ENCODE results near the gene PCGF3. TPM values are rescaled to one million over a fixed set of nuclear protein-coding genes. Genes with fewer than 3 reads are reported as not detected.

The PCGF3 gene
- total RNA-seq, 5 donors from 2014 or later (not counting 1 experiment from before 2014, with no cell fraction given), result 47.0 to 76.9 (median 51.1) TPM

DNA sequence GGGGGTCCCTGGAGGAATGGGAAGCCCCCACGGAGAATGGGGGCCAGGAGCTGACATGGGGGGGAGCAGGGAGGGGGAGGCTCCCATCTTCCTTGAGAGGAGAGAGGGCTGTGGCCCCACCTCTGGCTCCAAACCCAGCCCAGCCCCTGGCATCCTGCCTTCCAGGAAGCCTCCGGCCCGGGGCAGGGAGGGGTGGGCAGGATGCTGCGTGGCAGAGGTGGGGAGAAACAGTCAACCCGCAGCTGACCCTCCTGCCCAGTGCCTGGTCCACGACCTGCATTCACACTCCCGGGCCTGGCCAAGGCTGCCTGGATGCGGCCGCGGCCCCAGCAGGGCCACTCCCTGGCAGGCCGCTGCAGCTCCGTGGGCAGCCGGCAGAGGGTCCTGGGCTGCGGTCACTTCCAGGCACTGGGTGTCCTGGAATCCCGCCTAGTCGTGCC, 81.2 kb downstream of the PCGF3 start:
- ATAC-seq (replicated peaks in 1 of 4), result no peak
- Histone ChIP-seq H3K27ac (ENCODE audit: low read length) (no peak overlapping the region), H3K36me3 (ENCODE audit: control insufficient read depth in 2 of 2, extremely low read depth in 1 of 2, insufficient read depth in 1 of 2, low read length in 1 of 2) (no peaks in the 10 kb centered on the region), H3K9me3 (no peaks in the 10 kb centered on the region), H3K27me3 (replicated peaks in 1 of 2; ENCODE audit: control insufficient read depth in 2 of 2, extremely low read depth in 1 of 2, insufficient read depth in 2 of 2, low read length in 1 of 2) (peaks cover 0 to 80% of the 10 kb centered on the region in 2 experiments), H3K4me1 (ENCODE audit: control insufficient read depth in 1 of 2, extremely low read depth in 1 of 2, insufficient read depth in 2 of 2, low read length in 2 of 2) (peaks cover 2 to 34% of the 10 kb centered on the region in 2 experiments), H3K4me3 (ENCODE audit: control insufficient read depth in 1 of 2, extremely low read depth in 1 of 2, low read length in 1 of 2) (no peak overlapping the region)
- DNase-seq, result no peak
- 37% methylated on average over 15 of the region's 16 CpGs for WGBS (ENCODE audit: insufficient coverage)
- peaks cover 16 to 20% (median 18%) of the 10 kb centered on the region in 3 donors for H3K4me1 Mint-ChIP-seq
- no peaks in the 10 kb centered on the region for H3K9me3 Mint-ChIP-seq
- H3K27ac Mint-ChIP-seq, result no peak overlapping the region
- peak overlapping the region in 1 of 3 donors; percentile 52 for H3K4me3 Mint-ChIP-seq
- H3K27me3 Mint-ChIP-seq, result peaks cover 20 to 28% of the 10 kb centered on the region in 2 donors
- ChIA-PET CTCF (no interaction called here), POLR2A (no interaction called here)
- H3K36me3 Mint-ChIP-seq, result no peaks in the 10 kb centered on the region

DNA sequence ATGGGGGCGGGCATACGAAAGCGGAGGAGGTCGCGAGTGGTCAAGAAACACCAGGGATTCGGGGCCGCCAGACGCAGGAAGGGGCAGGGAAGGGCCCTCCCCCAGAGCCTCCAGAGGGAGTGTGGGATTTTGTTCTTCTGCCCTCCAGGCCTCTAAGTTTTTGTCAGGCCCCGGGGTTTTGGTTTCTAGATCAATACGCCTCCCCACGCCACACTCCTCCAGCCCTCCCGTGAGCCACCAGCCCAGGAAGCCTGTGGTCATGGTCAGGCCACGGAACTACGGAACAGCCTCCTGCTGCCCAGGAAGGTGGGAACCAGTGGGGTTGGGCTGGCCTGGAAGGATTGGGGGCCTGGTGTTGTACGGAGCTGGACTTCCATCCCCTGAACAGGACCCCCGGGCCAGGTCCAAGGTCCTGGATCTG, 81.9 kb downstream of the PCGF3 start:
- peak overlapping the region; percentile 18 to 52 (median 26) for H3K4me3 Mint-ChIP-seq

DNA sequence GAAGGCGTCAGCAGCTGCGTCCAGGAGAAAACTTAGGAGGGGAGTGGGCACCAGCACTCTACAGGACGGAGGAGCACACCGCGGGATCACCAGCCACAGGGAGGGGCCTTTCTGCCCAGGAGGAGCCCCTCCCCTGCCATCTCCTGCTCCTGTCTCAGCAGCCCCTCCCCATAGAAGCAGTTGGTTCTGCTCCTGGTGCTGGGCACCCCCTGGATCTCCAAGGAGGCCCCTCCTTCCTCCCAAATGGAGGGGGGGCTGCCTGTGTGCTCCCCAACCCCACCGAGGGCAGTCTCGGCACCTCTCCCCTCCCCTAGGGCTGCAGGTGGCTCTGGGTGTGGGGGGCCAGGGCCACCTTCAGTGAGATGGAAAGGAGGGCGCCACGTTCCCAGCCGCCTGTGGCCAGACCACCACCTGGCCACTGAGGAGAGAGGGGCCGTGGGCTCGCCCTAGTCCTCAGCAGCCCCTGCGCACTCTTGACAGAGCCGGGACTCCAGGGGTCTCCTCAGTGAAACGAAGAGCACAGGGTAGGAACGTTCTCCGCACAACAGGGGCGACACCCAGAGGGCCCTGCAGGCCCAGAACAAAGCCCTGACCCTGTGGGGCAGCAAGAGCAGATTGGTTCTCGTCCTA, 82.5 kb downstream of the PCGF3 start:
- Mint-ChIP-seq H3K27ac (no peak overlapping the region), H3K9me3 (no peaks in the 10 kb centered on the region), H3K36me3 (no peaks in the 10 kb centered on the region), H3K27me3 (peaks cover 26 to 34% of the 10 kb centered on the region in 2 donors), H3K4me1 (peaks cover 18 to 19% (median 18%) of the 10 kb centered on the region in 3 donors), H3K4me3 (no peak overlapping the region)
- H3K9me3 ChIP-seq, result no peaks in the 10 kb centered on the region
- H3K4me3 ChIP-seq (ENCODE audit: control insufficient read depth in 1 of 2, extremely low read depth in 1 of 2, low read length in 1 of 2), result no peak overlapping the region
- ChIA-PET CTCF (no interaction called here), POLR2A (no interaction called here)
- H3K27me3 ChIP-seq (replicated peaks in 1 of 2; ENCODE audit: control insufficient read depth in 2 of 2, extremely low read depth in 1 of 2, insufficient read depth in 2 of 2, low read length in 1 of 2), result peaks cover 0 to 88% of the 10 kb centered on the region in 2 experiments
- H3K4me1 ChIP-seq (ENCODE audit: control insufficient read depth in 1 of 2, extremely low read depth in 1 of 2, insufficient read depth in 2 of 2, low read length in 2 of 2), result peaks cover 3 to 38% of the 10 kb centered on the region in 2 experiments
- DNase-seq, result no peak
- H3K27ac ChIP-seq (ENCODE audit: low read length), result no peak overlapping the region
- H3K36me3 ChIP-seq (ENCODE audit: control insufficient read depth in 2 of 2, extremely low read depth in 1 of 2, insufficient read depth in 1 of 2, low read length in 1 of 2), result no peaks in the 10 kb centered on the region
- 88% methylated on average over 14 of the region's 19 CpGs for whole genome bisulfite sequencing (ENCODE audit: insufficient coverage)
- ATAC-seq (replicated peaks in 1 of 4), result no peak

More for the DNA sequence above, 81.9 kb downstream of the PCGF3 start:
- ChIA-PET POLR2A (no interaction called here), CTCF (no interaction called here)
- H3K27me3 Mint-ChIP-seq, result peaks cover 20 to 28% of the 10 kb centered on the region in 2 donors
- ATAC-seq (replicated peaks in 1 of 4) (no peak), DNase-seq (no peak)
- peaks cover 0 to 86% of the 10 kb centered on the region in 2 experiments for H3K27me3 ChIP-seq (replicated peaks in 1 of 2; ENCODE audit: control insufficient read depth in 2 of 2, extremely low read depth in 1 of 2, insufficient read depth in 2 of 2, low read length in 1 of 2)
- H3K4me3 ChIP-seq (ENCODE audit: control insufficient read depth in 1 of 2, extremely low read depth in 1 of 2, low read length in 1 of 2), result no peak overlapping the region
- H3K9me3 Mint-ChIP-seq, result no peaks in the 10 kb centered on the region
- no peaks in the 10 kb centered on the region for H3K36me3 ChIP-seq (ENCODE audit: control insufficient read depth in 2 of 2, extremely low read depth in 1 of 2, insufficient read depth in 1 of 2, low read length in 1 of 2)
- H3K4me1 ChIP-seq (ENCODE audit: control insufficient read depth in 1 of 2, extremely low read depth in 1 of 2, insufficient read depth in 2 of 2, low read length in 2 of 2), result peaks cover 0 to 34% of the 10 kb centered on the region in 2 experiments
- no peak overlapping the region for H3K27ac ChIP-seq (ENCODE audit: low read length)
- H3K36me3 Mint-ChIP-seq, result no peaks in the 10 kb centered on the region
- H3K9me3 ChIP-seq, result no peaks in the 10 kb centered on the region
- no peak overlapping the region for H3K27ac Mint-ChIP-seq
- peaks cover 13 to 14% (median 13%) of the 10 kb centered on the region in 3 donors for H3K4me1 Mint-ChIP-seq
- 37% methylated on average over 4 of the region's 16 CpGs for WGBS (ENCODE audit: insufficient coverage)

DNA sequence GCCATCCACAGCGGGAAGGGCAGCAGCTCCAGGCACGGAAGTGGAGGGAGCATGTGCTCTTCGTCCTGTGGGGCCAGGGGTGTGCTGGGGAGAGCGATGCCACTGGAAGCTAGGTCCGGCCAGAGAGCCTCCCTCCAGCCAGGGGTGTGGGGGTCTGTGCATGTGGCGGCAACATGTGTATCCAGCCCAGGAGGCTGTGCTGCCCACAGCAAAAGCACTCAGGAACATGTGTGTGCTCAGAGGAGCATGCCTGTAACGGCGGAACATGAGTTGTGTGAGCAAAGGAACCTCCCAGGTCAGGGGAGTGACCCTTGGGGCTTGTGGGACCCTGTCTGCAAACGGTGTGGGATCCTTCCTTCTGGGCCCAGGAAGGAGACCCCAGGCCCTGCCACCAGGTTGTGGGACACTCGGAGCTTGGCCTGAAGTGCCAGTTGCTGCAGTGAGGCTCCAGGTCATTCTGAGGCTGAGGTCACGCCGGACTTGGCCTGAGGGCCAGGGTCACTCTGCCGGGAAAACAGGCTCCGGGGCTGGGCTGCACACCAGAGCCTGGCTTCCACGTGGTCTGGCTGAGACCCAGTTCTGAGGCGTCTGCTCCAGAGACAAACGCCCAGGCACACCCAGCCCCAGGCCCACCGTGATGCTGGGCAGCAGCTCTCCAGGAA, 83.1 kb downstream of the PCGF3 start:
- Histone ChIP-seq H3K4me1 (ENCODE audit: control insufficient read depth in 1 of 2, extremely low read depth in 1 of 2, insufficient read depth in 2 of 2, low read length in 2 of 2) (peaks cover 6 to 44% of the 10 kb centered on the region in 2 experiments), H3K36me3 (ENCODE audit: control insufficient read depth in 2 of 2, extremely low read depth in 1 of 2, insufficient read depth in 1 of 2, low read length in 1 of 2) (no peaks in the 10 kb centered on the region), H3K27me3 (replicated peaks in 1 of 2; ENCODE audit: control insufficient read depth in 2 of 2, extremely low read depth in 1 of 2, insufficient read depth in 2 of 2, low read length in 1 of 2) (peaks cover 0 to 90% of the 10 kb centered on the region in 2 experiments), H3K4me3 (ENCODE audit: control insufficient read depth in 1 of 2, extremely low read depth in 1 of 2, low read length in 1 of 2) (no peak overlapping the region), H3K9me3 (no peaks in the 10 kb centered on the region), H3K27ac (ENCODE audit: low read length) (no peak overlapping the region)
- H3K9me3 Mint-ChIP-seq, result no peaks in the 10 kb centered on the region
- ATAC-seq (replicated peaks in 1 of 4) (no peak), DNase-seq (no peak)
- peaks cover 26 to 39% of the 10 kb centered on the region in 2 donors for H3K27me3 Mint-ChIP-seq
- CTCF ChIA-PET, result no interaction called here
- 83% methylated on average over 16 of the region's 18 CpGs for WGBS (ENCODE audit: insufficient coverage)
- no peak overlapping the region for H3K27ac Mint-ChIP-seq
- POLR2A ChIA-PET, result no interaction called here
- H3K36me3 Mint-ChIP-seq, result no peaks in the 10 kb centered on the region
- H3K4me3 Mint-ChIP-seq, result no peak overlapping the region
- peaks cover 21 to 22% (median 22%) of the 10 kb centered on the region in 3 donors for H3K4me1 Mint-ChIP-seq

DNA sequence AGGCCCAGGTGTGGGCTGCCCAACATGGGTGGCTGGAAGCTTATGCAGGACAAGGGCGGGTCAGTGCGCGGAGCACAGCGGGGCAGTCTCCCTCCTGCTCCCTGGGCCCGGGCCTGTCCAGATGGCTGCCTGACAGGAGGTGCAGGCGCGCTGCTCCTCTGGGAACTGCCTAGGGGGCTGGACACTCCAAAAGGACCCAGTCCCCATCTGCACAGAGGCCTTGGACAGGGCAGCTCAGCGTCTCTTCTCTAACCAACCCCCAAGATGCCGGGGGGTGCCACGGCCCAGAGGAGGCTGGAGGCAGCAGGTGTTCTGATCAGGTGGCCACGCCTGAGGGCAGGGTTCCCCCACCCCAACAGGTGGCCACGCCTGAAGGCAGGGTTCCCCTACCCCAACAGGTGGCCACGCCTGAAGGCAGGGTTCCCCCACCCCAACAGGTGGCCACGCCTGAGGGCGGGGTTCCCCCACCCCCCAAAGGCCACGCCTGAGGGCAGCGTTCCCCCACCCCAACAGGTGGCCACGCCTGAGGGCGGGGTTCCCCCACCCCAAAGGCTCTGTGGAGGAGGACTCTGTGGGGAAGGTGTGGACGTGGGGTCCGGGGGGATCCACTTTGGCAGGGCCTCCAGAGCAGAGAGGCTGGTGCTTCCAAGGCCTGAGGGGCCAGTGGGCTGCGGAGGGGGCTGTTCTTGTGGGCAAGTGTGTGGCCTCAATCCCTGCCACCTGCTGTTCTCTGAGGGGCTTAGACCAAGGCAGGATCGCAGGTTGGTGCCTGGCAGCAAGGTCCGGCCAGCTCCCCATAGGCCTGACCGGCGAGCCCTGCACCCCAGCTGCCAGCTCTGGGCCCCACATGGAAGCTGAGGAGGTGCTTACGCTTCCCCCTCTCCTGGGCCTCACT, 84.2 kb downstream of the PCGF3 start:
- H3K9me3 ChIP-seq, result no peaks in the 10 kb centered on the region
- H3K36me3 ChIP-seq (ENCODE audit: control insufficient read depth in 2 of 2, extremely low read depth in 1 of 2, insufficient read depth in 1 of 2, low read length in 1 of 2), result no peaks in the 10 kb centered on the region
- no peak overlapping the region for H3K27ac ChIP-seq (ENCODE audit: low read length)
- Mint-ChIP-seq H3K4me3 (no peak overlapping the region), H3K36me3 (no peaks in the 10 kb centered on the region), H3K27me3 (peaks cover 28 to 41% of the 10 kb centered on the region in 2 donors), H3K27ac (no peak overlapping the region), H3K9me3 (no peaks in the 10 kb centered on the region), H3K4me1 (peaks cover 28 to 29% (median 29%) of the 10 kb centered on the region in 3 donors)
- H3K27me3 ChIP-seq (replicated peaks in 1 of 2; ENCODE audit: control insufficient read depth in 2 of 2, extremely low read depth in 1 of 2, insufficient read depth in 2 of 2, low read length in 1 of 2), result peaks cover 0 to 90% of the 10 kb centered on the region in 2 experiments
- H3K4me1 ChIP-seq (ENCODE audit: control insufficient read depth in 1 of 2, extremely low read depth in 1 of 2, insufficient read depth in 2 of 2, low read length in 2 of 2), result peaks cover 15 to 54% of the 10 kb centered on the region in 2 experiments
- ChIA-PET POLR2A (no interaction called here), CTCF (no interaction called here)
- DNase-seq, result no peak
- ATAC-seq (replicated peaks in 1 of 4), result no peak
- H3K4me3 ChIP-seq (ENCODE audit: control insufficient read depth in 1 of 2, extremely low read depth in 1 of 2, low read length in 1 of 2), result no peak overlapping the region
- 89% methylated on average over 17 of the region's 27 CpGs for WGBS (ENCODE audit: insufficient coverage)

DNA sequence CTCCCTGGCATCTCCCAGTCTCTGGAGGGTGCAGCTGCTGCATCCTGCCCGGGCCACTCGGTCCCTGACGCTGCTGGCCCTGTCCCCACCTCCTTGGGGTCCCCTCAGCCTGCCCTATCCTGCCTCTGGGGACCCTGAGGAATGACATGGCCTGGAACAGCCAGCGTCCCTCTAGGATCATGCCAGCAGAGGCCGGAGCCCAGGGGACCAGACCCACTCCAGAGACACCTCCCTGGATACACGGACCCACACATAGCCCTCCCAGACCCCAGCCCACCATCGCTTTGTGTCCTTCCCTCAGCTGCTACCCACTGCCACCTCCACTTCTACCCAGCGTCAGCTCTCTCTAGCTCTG, 84.8 kb downstream of the PCGF3 start:
- ATAC-seq (replicated peaks in 1 of 4), result no peak
- no peak overlapping the region for H3K27ac ChIP-seq (ENCODE audit: low read length)
- no peaks in the 10 kb centered on the region for H3K9me3 Mint-ChIP-seq
- H3K4me1 ChIP-seq (ENCODE audit: control insufficient read depth in 1 of 2, extremely low read depth in 1 of 2, insufficient read depth in 2 of 2, low read length in 2 of 2), result peaks cover 15 to 54% of the 10 kb centered on the region in 2 experiments
- H3K27me3 ChIP-seq (replicated peaks in 1 of 2; ENCODE audit: control insufficient read depth in 2 of 2, extremely low read depth in 1 of 2, insufficient read depth in 2 of 2, low read length in 1 of 2), result peaks cover 0 to 89% of the 10 kb centered on the region in 2 experiments
- H3K36me3 ChIP-seq (ENCODE audit: control insufficient read depth in 2 of 2, extremely low read depth in 1 of 2, insufficient read depth in 1 of 2, low read length in 1 of 2), result no peaks in the 10 kb centered on the region
- H3K36me3 Mint-ChIP-seq, result no peaks in the 10 kb centered on the region
- 77% methylated on average over 8 of the region's 8 CpGs for WGBS (ENCODE audit: insufficient coverage)
- no peak overlapping the region for H3K4me3 ChIP-seq (ENCODE audit: control insufficient read depth in 1 of 2, extremely low read depth in 1 of 2, low read length in 1 of 2)
- H3K9me3 ChIP-seq, result no peaks in the 10 kb centered on the region
- POLR2A ChIA-PET, result no interaction called here
- CTCF ChIA-PET, result no interaction called here
- no peak for DNase-seq
- H3K27ac Mint-ChIP-seq, result peak overlapping the region in 1 of 2 donors; percentile 19
- peaks cover 22 to 37% of the 10 kb centered on the region in 2 donors for H3K27me3 Mint-ChIP-seq
- peak overlapping the region in 2 of 3 donors; percentile 30 to 44 for H3K4me3 Mint-ChIP-seq
- peaks cover 23 to 27% (median 26%) of the 10 kb centered on the region in 3 donors for H3K4me1 Mint-ChIP-seq

Measured in T-cell (primary cell).